CD4-positive, alpha-beta T cell (primary cell): ENCODE data around the gene TSHZ2. TPM values are rescaled to one million over a fixed set of nuclear protein-coding genes. Genes with fewer than 3 reads are reported as not detected.

ENCODE experiments used
- ATAC-seq: fragments of 200-7000 bp; cut with Tn5 transposase; one replicate; pipeline ENCODE4 v1.10.0; 2022; ENCODE audit warnings: mild to moderate bottlenecking; ENCODE audit not compliant: poor library complexity
- CTCF ChIA-PET: fragments of 350-600 bp; sonication (Branson Sonifier 250); formaldehyde crosslinking; loops from one replicate; lab custom pipeline; 2021; ENCODE audit warnings: antibody characterized with exemption, inconsistent platforms; lab: Charles Lee
- POLR2A ChIA-PET: fragments of 350-600 bp; sonication (Branson Sonifier 250); formaldehyde crosslinking; loops from one replicate; lab custom pipeline; 2021; ENCODE audit warnings: antibody characterized with exemption, inconsistent platforms; lab: Charles Lee
- DNase-seq, 14 experiments: peaks; one replicate each; pipeline ENCODE4 v3.0.0-alpha.2; 2013 to 2020; ENCODE audit warnings: mixed read lengths in 2 of 14
- H3K27ac ChIP-seq, 2 donors: one replicate each; pipeline versions ENCODE4 v1.5.1 to v1.7.0; 2013; ENCODE audit warnings: low read length in 2 of 2, low read depth in 1 of 2, mild to moderate bottlenecking in 1 of 2
- H3K27me3 ChIP-seq, 2 experiments: 1 replicate in 1 of 2; 2 replicates in 1 of 2; pipeline versions ENCODE4 v1.6.1 to v1.7.0; 2013; ENCODE audit warnings: low read length in 2 of 2, control low read depth in 1 of 2, mild to moderate bottlenecking in 1 of 2, moderate library complexity in 1 of 2; ENCODE audit not compliant: insufficient read depth in 2 of 2, control insufficient read depth in 1 of 2
- H3K36me3 ChIP-seq: one replicate; pipeline ENCODE4 v1.6.1; 2013; ENCODE audit warnings: low read length, control low read depth; ENCODE audit not compliant: insufficient read depth
- H3K4me1 ChIP-seq: one replicate; pipeline ENCODE4 v1.6.1; 2013; ENCODE audit warnings: low read length, control low read depth; ENCODE audit not compliant: insufficient read depth
- H3K4me3 ChIP-seq: one replicate; pipeline ENCODE4 v1.5.1; 2013; ENCODE audit warnings: mild to moderate bottlenecking, low read length, moderate library complexity
- H3K9me3 ChIP-seq, 2 experiments: 1 replicate in 1 of 2; 2 replicates in 1 of 2; pipeline versions ENCODE4 v1.6.1 to v1.7.0; 2013; ENCODE audit warnings: low read length in 2 of 2, mild to moderate bottlenecking in 2 of 2, control low read depth in 1 of 2, moderate library complexity in 1 of 2; ENCODE audit not compliant: control insufficient read depth in 1 of 2, insufficient read depth in 1 of 2
- H3K27ac Mint-ChIP-seq: one replicate; pipeline ENCODE4 v1.8.0; 2020; ENCODE audit warnings: mixed read lengths
- H3K27me3 Mint-ChIP-seq: one replicate; pipeline ENCODE4 v1.8.0; 2021; ENCODE audit warnings: mixed read lengths
- H3K36me3 Mint-ChIP-seq: one replicate; pipeline ENCODE4 v1.8.0; 2021; ENCODE audit warnings: low read depth, mixed read lengths
- H3K4me1 Mint-ChIP-seq: one replicate; pipeline ENCODE4 v1.8.0; 2021; ENCODE audit warnings: low read depth, mixed read lengths
- H3K4me3 Mint-ChIP-seq: one replicate; pipeline ENCODE4 v1.8.0; 2020; ENCODE audit warnings: mild to moderate bottlenecking, mixed read lengths
- H3K9me3 Mint-ChIP-seq: one replicate; pipeline ENCODE4 v1.8.0; 2020; ENCODE audit warnings: mixed read lengths
- CTCF ChIP-seq: fragments of 200-600 bp; IDR thresholded peaks from one replicate; pipeline ENCODE4 v1.8.0; 2022; ENCODE audit warnings: antibody characterized with exemption, mild to moderate bottlenecking
- intact Hi-C, 2 experiments: fragments of 100-400 bp; cut with DNase I in 1 of 2; cut with micrococcal nuclease in 1 of 2; formaldehyde crosslinking; loops; one replicate each; pipeline versions ENCODE4 v1.15.1 to v1.9.0; 2023 to 2025; cut with DNase I, micrococcal nuclease
- total RNA-seq, 174 experiments: library from RNA in 2 of 174; stranded (reverse) in 2 of 174; gene quantifications; one replicate each; pipeline ENCODE4 v1.2.3 and lab custom pipeline; 2021 to 2026

Gene TSHZ2
- total RNA-seq, 2 experiments from 2014 or later: 26.1 to 27.4 TPM

- Histone ChIP-seq H3K4me3 (no peak overlapping the region), H3K36me3 (no peaks in the 10 kb centered on the region), H3K9me3 (no peaks in the 10 kb centered on the region), H3K4me1 (peaks cover 3% of the 10 kb centered on the region), H3K27ac (no peak overlapping the region), H3K27me3 (no peaks in the 10 kb centered on the region)
- no peaks in the 10 kb centered on the region for H3K9me3 Mint-ChIP-seq
- DNase-seq (no peak), ATAC-seq (no peak)
- H3K4me3 Mint-ChIP-seq: no peak overlapping the region
- H3K36me3 Mint-ChIP-seq: no peaks in the 10 kb centered on the region
- H3K27me3 Mint-ChIP-seq: no peaks in the 10 kb centered on the region
- ChIA-PET POLR2A (interaction anchor here (1.0 to 1.3 kb wide), 2 partner anchors 9 to 131 kb away, joined by 3 read pairs; no protein-coding TSS in a partner anchor), CTCF (interaction anchor here (1.0 kb wide), 1 partner anchor 305 kb away, joined by 4 read pairs; no protein-coding TSS in a partner anchor)
- intact Hi-C loops: no loop called here
- peaks cover 28% of the 10 kb centered on the region for H3K4me1 Mint-ChIP-seq
- TF ChIP-seq CTCF: no peak
- H3K27ac Mint-ChIP-seq: no peak overlapping the region
Measured at GRCh38 chr20:53081916-53082863, 110.0 kb downstream of the TSHZ2 start.

DNA sequence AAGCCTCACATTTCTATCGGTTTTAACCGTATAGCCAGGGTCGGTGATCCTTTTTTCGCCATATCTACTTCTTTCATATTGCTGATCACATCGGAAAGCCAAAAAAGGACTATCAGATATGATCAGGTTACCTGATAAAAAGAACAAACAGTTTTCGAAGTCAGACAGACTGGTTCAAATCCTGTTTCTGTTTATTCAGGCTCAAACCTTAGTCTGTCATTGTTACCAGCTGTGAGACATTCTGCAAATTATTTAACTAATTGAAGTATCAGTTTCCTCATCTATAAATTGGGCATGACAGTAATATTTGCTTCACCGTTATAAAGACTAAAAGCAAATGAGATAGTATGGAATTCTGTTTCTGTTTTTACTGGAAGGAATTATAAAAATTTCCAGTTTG is 111.3 kb downstream of the TSHZ2 start:
- Mint-ChIP-seq H3K36me3 (no peaks in the 10 kb centered on the region), H3K27me3 (no peaks in the 10 kb centered on the region), H3K4me1 (peaks cover 33% of the 10 kb centered on the region), H3K27ac (no peak overlapping the region), H3K4me3 (no peak overlapping the region), H3K9me3 (no peaks in the 10 kb centered on the region)
- H3K4me3 ChIP-seq: no peak overlapping the region
- no peak overlapping the region for H3K27ac ChIP-seq
- H3K36me3 ChIP-seq: no peaks in the 10 kb centered on the region
- DNase-seq (no peak), ATAC-seq (no peak)
- no peak for TF ChIP-seq CTCF
- ChIA-PET POLR2A (interaction anchor here (1.0 kb wide), 1 partner anchor 10 kb away, joined by 3 read pairs; no protein-coding TSS in a partner anchor), CTCF (no interaction called here)
- H3K4me1 ChIP-seq: peaks cover 3% of the 10 kb centered on the region
- no peaks in the 10 kb centered on the region for H3K27me3 ChIP-seq
- no peaks in the 10 kb centered on the region for H3K9me3 ChIP-seq
- intact Hi-C loops: no loop called here

DNA sequence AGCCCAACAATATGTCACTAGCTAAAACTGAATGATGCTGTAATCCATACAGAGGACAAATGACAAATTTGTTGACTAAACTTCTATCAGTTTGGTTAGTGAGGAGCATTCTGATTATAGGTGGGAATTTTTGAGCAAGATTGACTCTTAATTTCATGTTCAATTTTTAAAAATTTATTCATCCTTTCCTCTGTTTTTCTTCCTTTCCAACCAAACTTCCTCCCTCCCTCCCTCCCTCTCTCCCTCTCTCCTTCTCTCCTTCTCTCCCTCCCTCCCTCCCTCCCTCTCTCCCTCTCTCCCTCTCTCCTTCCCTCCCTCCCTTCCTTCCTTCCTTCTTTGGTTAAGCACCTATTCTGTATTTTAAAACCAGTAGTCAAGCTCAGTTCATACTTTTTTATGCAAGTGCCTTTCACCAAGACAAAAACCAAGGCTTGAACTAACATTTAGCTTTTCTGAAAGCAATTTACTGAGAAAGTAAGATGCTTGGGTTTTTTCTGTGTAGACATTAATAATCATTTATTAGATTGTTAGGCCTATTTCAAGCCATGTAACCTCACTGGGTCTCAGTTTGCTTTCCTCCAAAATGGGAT is 112.3 kb downstream of the TSHZ2 start:
- ChIA-PET CTCF (no interaction called here), POLR2A (no interaction called here)
- H3K27ac Mint-ChIP-seq: no peak overlapping the region
- H3K4me1 ChIP-seq: peaks cover 3% of the 10 kb centered on the region
- no peaks in the 10 kb centered on the region for H3K36me3 ChIP-seq
- no peaks in the 10 kb centered on the region for H3K9me3 Mint-ChIP-seq
- DNase-seq (no peak), ATAC-seq (no peak)
- intact Hi-C loops: no loop called here
- H3K36me3 Mint-ChIP-seq: no peaks in the 10 kb centered on the region
- no peak overlapping the region for H3K27ac ChIP-seq
- no peak overlapping the region for H3K4me3 Mint-ChIP-seq
- H3K27me3 ChIP-seq: no peaks in the 10 kb centered on the region
- no peak overlapping the region for H3K4me3 ChIP-seq
- H3K9me3 ChIP-seq: no peaks in the 10 kb centered on the region
- H3K4me1 Mint-ChIP-seq: peaks cover 40% of the 10 kb centered on the region
- no peaks in the 10 kb centered on the region for H3K27me3 Mint-ChIP-seq
- no peak for TF ChIP-seq CTCF
